Measurements from ENCODE around the gene BORCS5. TPM values are rescaled to one million over a fixed set of nuclear protein-coding genes. Genes with fewer than 3 reads are reported as not detected.

Gene BORCS5
- total RNA-seq, 1 experiment from 2014 or later: 7.8 TPM

DNA sequence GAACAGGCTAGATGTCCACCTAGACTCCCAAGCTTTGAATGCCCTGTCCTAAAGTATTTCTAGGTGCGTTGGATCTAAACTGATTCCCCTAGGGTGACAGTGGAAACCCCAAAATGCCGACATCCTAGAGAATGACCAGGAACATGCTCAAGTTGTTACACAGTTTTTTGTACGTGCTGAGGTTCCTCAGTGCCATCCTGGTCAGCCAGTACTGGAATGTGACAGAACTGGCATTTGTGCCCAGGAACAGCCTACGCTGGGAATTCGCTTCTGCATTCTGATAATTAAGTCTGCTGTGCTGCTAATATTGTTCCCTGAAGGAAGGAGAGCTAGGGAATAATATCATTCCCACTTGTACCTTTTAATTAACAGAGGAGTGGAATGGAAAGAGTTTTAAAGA, 40.3 kb downstream of the BORCS5 start:
- Histone ChIP-seq H3K27me3 (ENCODE audit: control insufficient read depth, insufficient read depth, low read length) (no peaks in the 10 kb centered on the region), H3K9me3 (ENCODE audit: control insufficient read depth, insufficient read depth, low read depth, low read length) (no peaks in the 10 kb centered on the region), H3K4me3 (ENCODE audit: low read depth in 2 of 2, low read length in 2 of 2) (no peak overlapping the region), H3K4me1 (ENCODE audit: control insufficient read depth, insufficient read depth, low read length) (peaks cover 8% of the 10 kb centered on the region), H3K27ac (ENCODE audit: low read length) (no peak overlapping the region), H3K36me3 (ENCODE audit: control insufficient read depth, insufficient read depth, low read length) (no peaks in the 10 kb centered on the region)
- DNase-seq (ENCODE audit: low read depth, low spot score) (no peak), ATAC-seq (no peak)
- ChIA-PET POLR2A (no interaction called here), CTCF (no interaction called here)
- in situ Hi-C loops (cut with HindIII; ENCODE audit: low pct_unique_long_range_greater_than_20kb, low sequenced_read_pairs) (no loop called here), intact Hi-C loops (cut with micrococcal nuclease; ENCODE audit: unreplicated experiment) (no loop called here)
- TF ChIP-seq POLR2AphosphoS5 (IDR thresholded peaks at IDR 0.05; ENCODE audit: low read depth, low read length): no peak
- no peak for TF ChIP-seq TCF7L2 (IDR thresholded peaks at IDR 0.05; ENCODE audit: low read depth, low read length)
- TF ChIP-seq SIN3A (IDR thresholded peaks at IDR 0.05; ENCODE audit: borderline replicate concordance, insufficient read depth, low read depth, low read length): no peak
- TF ChIP-seq, protein P1, sequence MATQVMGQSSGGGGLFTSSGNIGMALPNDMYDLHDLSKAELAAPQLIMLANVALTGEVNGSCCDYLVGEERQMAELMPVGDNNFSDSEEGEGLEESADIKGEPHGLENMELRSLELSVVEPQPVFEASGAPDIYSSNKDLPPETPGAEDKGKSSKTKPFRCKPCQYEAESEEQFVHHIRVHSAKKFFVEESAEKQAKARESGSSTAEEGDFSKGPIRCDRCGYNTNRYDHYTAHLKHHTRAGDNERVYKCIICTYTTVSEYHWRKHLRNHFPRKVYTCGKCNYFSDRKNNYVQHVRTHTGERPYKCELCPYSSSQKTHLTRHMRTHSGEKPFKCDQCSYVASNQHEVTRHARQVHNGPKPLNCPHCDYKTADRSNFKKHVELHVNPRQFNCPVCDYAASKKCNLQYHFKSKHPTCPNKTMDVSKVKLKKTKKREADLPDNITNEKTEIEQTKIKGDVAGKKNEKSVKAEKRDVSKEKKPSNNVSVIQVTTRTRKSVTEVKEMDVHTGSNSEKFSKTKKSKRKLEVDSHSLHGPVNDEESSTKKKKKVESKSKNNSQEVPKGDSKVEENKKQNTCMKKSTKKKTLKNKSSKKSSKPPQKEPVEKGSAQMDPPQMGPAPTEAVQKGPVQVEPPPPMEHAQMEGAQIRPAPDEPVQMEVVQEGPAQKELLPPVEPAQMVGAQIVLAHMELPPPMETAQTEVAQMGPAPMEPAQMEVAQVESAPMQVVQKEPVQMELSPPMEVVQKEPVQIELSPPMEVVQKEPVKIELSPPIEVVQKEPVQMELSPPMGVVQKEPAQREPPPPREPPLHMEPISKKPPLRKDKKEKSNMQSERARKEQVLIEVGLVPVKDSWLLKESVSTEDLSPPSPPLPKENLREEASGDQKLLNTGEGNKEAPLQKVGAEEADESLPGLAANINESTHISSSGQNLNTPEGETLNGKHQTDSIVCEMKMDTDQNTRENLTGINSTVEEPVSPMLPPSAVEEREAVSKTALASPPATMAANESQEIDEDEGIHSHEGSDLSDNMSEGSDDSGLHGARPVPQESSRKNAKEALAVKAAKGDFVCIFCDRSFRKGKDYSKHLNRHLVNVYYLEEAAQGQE (IDR thresholded peaks at IDR 0.05; ENCODE audit: insufficient read depth in 1 of 2, low read depth in 2 of 2, low read length in 1 of 2): no peak
- TF ChIP-seq, protein P2, sequence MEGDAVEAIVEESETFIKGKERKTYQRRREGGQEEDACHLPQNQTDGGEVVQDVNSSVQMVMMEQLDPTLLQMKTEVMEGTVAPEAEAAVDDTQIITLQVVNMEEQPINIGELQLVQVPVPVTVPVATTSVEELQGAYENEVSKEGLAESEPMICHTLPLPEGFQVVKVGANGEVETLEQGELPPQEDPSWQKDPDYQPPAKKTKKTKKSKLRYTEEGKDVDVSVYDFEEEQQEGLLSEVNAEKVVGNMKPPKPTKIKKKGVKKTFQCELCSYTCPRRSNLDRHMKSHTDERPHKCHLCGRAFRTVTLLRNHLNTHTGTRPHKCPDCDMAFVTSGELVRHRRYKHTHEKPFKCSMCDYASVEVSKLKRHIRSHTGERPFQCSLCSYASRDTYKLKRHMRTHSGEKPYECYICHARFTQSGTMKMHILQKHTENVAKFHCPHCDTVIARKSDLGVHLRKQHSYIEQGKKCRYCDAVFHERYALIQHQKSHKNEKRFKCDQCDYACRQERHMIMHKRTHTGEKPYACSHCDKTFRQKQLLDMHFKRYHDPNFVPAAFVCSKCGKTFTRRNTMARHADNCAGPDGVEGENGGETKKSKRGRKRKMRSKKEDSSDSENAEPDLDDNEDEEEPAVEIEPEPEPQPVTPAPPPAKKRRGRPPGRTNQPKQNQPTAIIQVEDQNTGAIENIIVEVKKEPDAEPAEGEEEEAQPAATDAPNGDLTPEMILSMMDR (IDR thresholded peaks at IDR 0.05): no peak
- BruUV-seq (replicated peaks): no TSS peak

DNA sequence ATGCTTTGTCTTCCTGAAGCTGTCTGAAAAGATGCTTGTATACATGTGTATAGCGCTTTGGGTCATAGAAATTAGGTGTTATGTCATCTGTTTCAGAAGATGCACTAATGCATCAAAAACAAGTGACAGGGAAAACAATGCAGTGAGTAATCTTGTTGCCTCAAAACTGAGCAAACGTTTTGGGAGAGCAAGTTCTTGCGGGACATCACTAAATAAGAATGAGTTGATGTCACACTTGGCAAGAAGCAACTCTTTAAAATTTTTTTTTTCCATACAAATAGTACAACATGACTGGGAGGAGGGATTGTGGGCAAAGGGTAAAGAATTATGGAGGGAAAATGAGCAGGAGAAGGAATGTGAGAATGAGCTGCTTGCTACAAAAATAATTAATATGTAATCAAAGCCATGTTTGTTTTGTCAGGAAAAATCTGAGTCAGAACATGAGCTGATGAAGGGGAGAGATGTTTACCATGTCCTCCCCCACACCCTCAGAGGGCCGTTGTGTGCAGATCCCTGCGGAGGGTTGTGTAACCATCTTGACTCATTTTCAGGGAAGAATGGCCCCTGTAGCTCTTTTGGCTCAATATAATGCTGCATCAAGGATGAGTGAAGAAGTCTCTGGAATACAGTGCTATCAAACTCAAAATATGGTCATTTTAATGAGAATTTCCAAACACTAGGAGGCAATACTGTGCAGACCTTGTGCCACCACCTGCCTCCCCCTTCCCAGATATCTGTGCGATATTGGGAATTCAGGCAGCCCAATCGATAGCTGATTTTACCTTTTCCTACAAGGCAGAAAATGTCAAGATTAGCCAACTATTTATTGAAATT, 41.4 kb downstream of the BORCS5 start:
- in situ Hi-C loops (cut with HindIII; ENCODE audit: low pct_unique_long_range_greater_than_20kb, low sequenced_read_pairs): no loop called here
- DNase-seq (ENCODE audit: low read depth, low spot score): peak; percentile 87

More for the DNA sequence above, 41.4 kb downstream of the BORCS5 start:
- Histone ChIP-seq H3K9me3 (ENCODE audit: control insufficient read depth, insufficient read depth, low read depth, low read length) (no peaks in the 10 kb centered on the region), H3K4me1 (ENCODE audit: control insufficient read depth, insufficient read depth, low read length) (peaks cover 8% of the 10 kb centered on the region), H3K36me3 (ENCODE audit: control insufficient read depth, insufficient read depth, low read length) (no peaks in the 10 kb centered on the region), H3K27ac (ENCODE audit: low read length) (no peak overlapping the region), H3K4me3 (ENCODE audit: low read depth in 2 of 2, low read length in 2 of 2) (no peak overlapping the region), H3K27me3 (ENCODE audit: control insufficient read depth, insufficient read depth, low read length) (no peaks in the 10 kb centered on the region)
- peak; percentile 93 for ATAC-seq
- BruUV-seq (replicated peaks): no TSS peak
- ChIA-PET POLR2A (interaction anchor here (0.6 kb wide), 1 partner anchor 549 kb away, joined by 3 read pairs; no protein-coding TSS in a partner anchor), CTCF (no interaction called here)
- intact Hi-C loops (cut with micrococcal nuclease; ENCODE audit: unreplicated experiment): no loop called here
- peak; percentile 33; the same call in 1 of the 2 replicates for TF ChIP-seq POLR2AphosphoS5 (IDR thresholded peaks at IDR 0.05; ENCODE audit: low read depth, low read length)
- TF ChIP-seq, protein P2 (IDR thresholded peaks at IDR 0.05): peak; percentile 15; the same call in 1 of the 2 replicates
- TF ChIP-seq TCF7L2 (IDR thresholded peaks at IDR 0.05; ENCODE audit: low read depth, low read length): no peak
- TF ChIP-seq, protein P1 (IDR thresholded peaks at IDR 0.05; ENCODE audit: insufficient read depth in 1 of 2, low read depth in 2 of 2, low read length in 1 of 2): no peak
- TF ChIP-seq SIN3A (IDR thresholded peaks at IDR 0.05; ENCODE audit: borderline replicate concordance, insufficient read depth, low read depth, low read length): no peak

All from Panc1 (cell line).